NK-92 (cell line): Measurements from ENCODE around the gene SNAI3.

ENCODE experiments used
- DNase-seq: peaks from one replicate; lab custom pipeline; 2025; ENCODE audit not compliant: unreplicated experiment; lab: John Stamatoyannopoulos, UW

The SNAI3 gene

GRCh38 chr16:88691924-88692560, 5.7 kb upstream of the SNAI3 start:
- no peak for DNase-seq

GRCh38 chr16:88691129-88691813, 5.0 kb upstream of the SNAI3 start:
- no peak for DNase-seq

GRCh38 chr16:88690341-88691128, 4.2 kb upstream of the SNAI3 start:
- DNase-seq = no peak

- DNase-seq = no peak
Observed at GRCh38 chr16:88688013-88688778, 1.9 kb upstream of the SNAI3 start.

- DNase-seq = no peak
Observed at GRCh38 chr16:88687676-88688012, 1.3 kb upstream of the SNAI3 start.

- DNase-seq = no peak
Observed at GRCh38 chr16:88687254-88687576, 908 bp upstream of the SNAI3 start.

- DNase-seq = no peak
Observed at GRCh38 chr16:88686062-88686438, 257 bp downstream of the SNAI3 start.

GRCh38 chr16:88685156-88686061, 898 bp downstream of the SNAI3 start:
- DNase-seq = no peak

GRCh38 chr16:88684569-88685155, 1.6 kb downstream of the SNAI3 start:
- no peak for DNase-seq

GRCh38 chr16:88681709-88682451, 4.4 kb downstream of the SNAI3 start:
- DNase-seq = no peak

GRCh38 chr16:88681084-88681680, 5.1 kb downstream of the SNAI3 start:
- DNase-seq = no peak

GRCh38 chr16:88680554-88681083, 5.7 kb downstream of the SNAI3 start:
- no peak for DNase-seq

GRCh38 chr16:88678224-88678979, 7.9 kb downstream of the SNAI3 start:
- no peak for DNase-seq

GRCh38 chr16:88677721-88678120, 8.6 kb downstream of the SNAI3 start:
- DNase-seq = no peak

GRCh38 chr16:88676502-88677242, 9.6 kb downstream of the SNAI3 start:
- DNase-seq = no peak

GRCh38 chr16:88673716-88674379, 12.5 kb downstream of the SNAI3 start:
- DNase-seq = no peak

GRCh38 chr16:88672776-88673175, 13.5 kb downstream of the SNAI3 start:
- DNase-seq = no peak
